H1 (cell line): ENCODE data around the gene DYNC2H1. TPM values are rescaled to one million over a fixed set of nuclear protein-coding genes. Genes with fewer than 3 reads are reported as not detected.

Experiments used
- CTCF ChIA-PET: fragments of 300-600 bp; sonication (Branson Sonifier 250); formaldehyde crosslinking; loops from one replicate; lab custom pipeline; 2021; ENCODE audit not compliant: partially characterized antibody; lab: Charles Lee
- POLR2A ChIA-PET: fragments of 300-600 bp; sonication (Branson Sonifier 250); formaldehyde crosslinking; loops from one replicate; lab custom pipeline; 2021; ENCODE audit warnings: inconsistent platforms; ENCODE audit not compliant: partially characterized antibody; lab: Charles Lee
- DNase-seq, 2 experiments: peaks; one replicate each; pipeline versions ENCODE4 v3.0.0 to v3.0.0-alpha.2; 2010 to 2022; ENCODE audit warnings: low spot score in 2 of 2, low read depth in 1 of 2, mixed read lengths in 1 of 2
- FAIRE-seq: peaks from 2 replicates; lab custom pipeline; 2011; peaks lifted over from hg19 to GRCh38; lab: Jason Lieb, UNC
- H2AFZ ChIP-seq: 2 replicates; pipeline ENCODE4 v1.8.1; 2012; ENCODE audit warnings: low read length, inconsistent platforms
- H2AK5ac ChIP-seq: 2 replicates; pipeline ENCODE4 v1.6.1; 2013; ENCODE audit warnings: low read depth, low read length
- H2BK120ac ChIP-seq: replicated peaks from 2 replicates; pipeline ENCODE3; 2013; ENCODE audit warnings: low read depth, low read length, inconsistent platforms
- H2BK12ac ChIP-seq: 2 replicates; pipeline ENCODE4 v1.6.1; 2013; ENCODE audit warnings: low read depth, low read length
- H2BK15ac ChIP-seq: 2 replicates; pipeline ENCODE4 v1.6.1; 2013; ENCODE audit warnings: low read length
- H2BK20ac ChIP-seq: 2 replicates; pipeline ENCODE4 v1.6.1; 2013; ENCODE audit warnings: low read length
- H2BK5ac ChIP-seq: 2 replicates; pipeline ENCODE4 v1.6.1; 2013; ENCODE audit warnings: low read depth, low read length
- H3K14ac ChIP-seq: 2 replicates; pipeline ENCODE4 v1.6.1; 2013; ENCODE audit warnings: inconsistent platforms; ENCODE audit not compliant: insufficient read length
- H3K18ac ChIP-seq: 2 replicates; pipeline ENCODE4 v1.6.1; 2013; ENCODE audit warnings: low read length; ENCODE audit errors: extremely low read depth
- H3K23ac ChIP-seq: 2 replicates; pipeline ENCODE4 v1.6.1; 2013; ENCODE audit warnings: inconsistent platforms; ENCODE audit not compliant: insufficient read length
- H3K23me2 ChIP-seq: 2 replicates; pipeline ENCODE4 v1.6.1; 2013; ENCODE audit warnings: low read depth, low read length
- H3K27ac ChIP-seq: 2 replicates; pipeline ENCODE4 v1.6.1; 2011; ENCODE audit warnings: low read depth, low read length, inconsistent platforms
- H3K27me3 ChIP-seq, 4 experiments: replicated peaks in 1 of 4; 1 replicate in 1 of 4; 2 replicates in 3 of 4; pipeline versions ENCODE4 v1.6.1 to v1.8.1; 2011 to 2013; ENCODE audit warnings: low read length in 3 of 4, mild to moderate bottlenecking in 3 of 4, inconsistent platforms in 2 of 4, mixed read lengths in 2 of 4, moderate library complexity in 1 of 4; ENCODE audit not compliant: control insufficient read depth in 3 of 4, insufficient read depth in 3 of 4; ENCODE audit errors: extremely low read depth in 1 of 4
- H3K36me3 ChIP-seq, 4 experiments: 2 replicates each; pipeline versions ENCODE4 v1.6.1 to v1.8.1; 2011 to 2013; ENCODE audit warnings: mild to moderate bottlenecking in 4 of 4, low read length in 3 of 4, moderate library complexity in 2 of 4, control low read depth in 1 of 4, inconsistent platforms in 1 of 4; ENCODE audit not compliant: insufficient read depth in 4 of 4, control insufficient read depth in 2 of 4
- H3K4ac ChIP-seq: replicated peaks from 2 replicates; pipeline ENCODE3; 2013; ENCODE audit warnings: low read length, low read depth, mixed read lengths, inconsistent platforms; ENCODE audit not compliant: insufficient read length
- H3K4me1 ChIP-seq, 4 experiments: replicated peaks in 1 of 4; 1 replicate in 1 of 4; 2 replicates in 3 of 4; pipeline versions ENCODE4 v1.6.1 to v1.8.1; 2011 to 2013; ENCODE audit warnings: low read length in 3 of 4, inconsistent platforms in 2 of 4, mixed read lengths in 1 of 4; ENCODE audit not compliant: insufficient read depth in 4 of 4, control insufficient read depth in 3 of 4
- H3K4me2 ChIP-seq, 2 experiments: 2 replicates each; pipeline versions ENCODE4 v1.6.1 to v1.8.1; 2011 to 2013; ENCODE audit warnings: low read depth in 2 of 2, low read length in 2 of 2, control low read depth in 1 of 2, inconsistent platforms in 1 of 2, mild to moderate bottlenecking in 1 of 2; ENCODE audit not compliant: insufficient read depth in 1 of 2
- H3K4me3 ChIP-seq, 4 experiments: fragments of 200-600, 300-600 bp in 1 of 4; sonication (generic), shearing (Covaris generic), sonication (Bioruptor Twin) in 1 of 4; 2 replicates each; pipeline versions ENCODE4 v1.5.1 to v1.8.1; 2011 to 2016; ENCODE audit warnings: low read length in 4 of 4, low read depth in 3 of 4, control low read depth in 2 of 4, inconsistent platforms in 2 of 4, mild to moderate bottlenecking in 2 of 4, mixed read lengths in 1 of 4, moderate library complexity in 1 of 4; ENCODE audit not compliant: insufficient read depth in 2 of 4; ENCODE audit errors: extremely low read depth in 1 of 4
- H3K56ac ChIP-seq: replicated peaks from 2 replicates; pipeline ENCODE3; 2013; ENCODE audit warnings: low read depth, mild to moderate bottlenecking, mixed read lengths, low read length, inconsistent platforms; ENCODE audit not compliant: insufficient read length
- H3K79me1 ChIP-seq: 2 replicates; pipeline ENCODE4 v1.6.1; 2013; ENCODE audit warnings: low read depth, low read length, control low read depth
- H3K79me2 ChIP-seq, 2 experiments: 2 replicates each; pipeline versions ENCODE4 v1.6.1 to v1.8.1; 2012 to 2013; ENCODE audit warnings: low read length in 2 of 2, mild to moderate bottlenecking in 2 of 2, inconsistent platforms in 1 of 2; ENCODE audit not compliant: insufficient read depth in 2 of 2, control insufficient read depth in 1 of 2
- H3K9ac ChIP-seq, 4 experiments: replicated peaks in 1 of 4; 1 replicate in 1 of 4; 2 replicates in 3 of 4; pipeline versions ENCODE4 v1.6.1 to v1.8.1; 2011 to 2013; ENCODE audit warnings: low read depth in 3 of 4, low read length in 3 of 4, control low read depth in 2 of 4, mild to moderate bottlenecking in 2 of 4, moderate library complexity in 2 of 4, inconsistent platforms in 1 of 4; ENCODE audit errors: extremely low read depth in 1 of 4
- H3K9me3 ChIP-seq, 2 experiments: 2 replicates each; pipeline versions ENCODE4 v1.6.1 to v1.8.1; 2012 to 2013; ENCODE audit warnings: mild to moderate bottlenecking in 2 of 2, moderate library complexity in 2 of 2, control low read depth in 1 of 2, inconsistent platforms in 1 of 2, low read depth in 1 of 2, low read length in 1 of 2, mixed read lengths in 1 of 2; ENCODE audit not compliant: insufficient read depth in 2 of 2
- H4K20me1 ChIP-seq, 2 experiments: replicated peaks in 1 of 2; 2 replicates each; pipeline versions ENCODE3 to v1.8.1; 2011 to 2013; ENCODE audit warnings: inconsistent platforms in 2 of 2, low read length in 2 of 2, mild to moderate bottlenecking in 1 of 2; ENCODE audit not compliant: insufficient read depth in 2 of 2, control insufficient read depth in 1 of 2
- H4K5ac ChIP-seq: 2 replicates; pipeline ENCODE4 v1.6.1; 2013; ENCODE audit warnings: low read length, low read depth, mixed read lengths, inconsistent platforms; ENCODE audit not compliant: insufficient read length
- H4K8ac ChIP-seq: 2 replicates; pipeline ENCODE4 v1.8.0; 2013; ENCODE audit warnings: mild to moderate bottlenecking, moderate library complexity, low read length, inconsistent platforms; ENCODE audit not compliant: insufficient read depth; ENCODE audit errors: extremely low read depth
- H4K91ac ChIP-seq: replicated peaks from 2 replicates; pipeline ENCODE3; 2013; ENCODE audit warnings: low read length, mixed read lengths, inconsistent platforms; ENCODE audit not compliant: insufficient read length
- CBX5 ChIP-seq: fragments of 300-800, 300-1000 bp; sonication (generic); IDR thresholded peaks from 2 replicates; pipeline ENCODE4 v1.7.1; 2016; ENCODE audit warnings: antibody characterized with exemption, low read length, low read depth
- EZH2 ChIP-seq: fragments of 200-600 bp; sonication (generic); IDR thresholded peaks from 2 replicates; pipeline ENCODE4 v1.7.1; 2012; ENCODE audit warnings: low read depth, mild to moderate bottlenecking, moderate library complexity, low read length, inconsistent platforms; ENCODE audit not compliant: severe bottlenecking
- JUND ChIP-seq: IDR thresholded peaks from 2 replicates; pipeline ENCODE4 v1.6.1; 2011; ENCODE audit warnings: mild to moderate bottlenecking, improper control_type of control experiment, low read length
- NRF1 ChIP-seq: IDR thresholded peaks from 2 replicates; pipeline ENCODE4 v1.6.1; 2011; ENCODE audit warnings: mild to moderate bottlenecking, low read depth, low read length, improper control_type of control experiment
- RFX5 ChIP-seq: IDR thresholded peaks from 2 replicates; pipeline ENCODE4 v1.6.1; 2011; ENCODE audit warnings: low read depth, low read length, improper control_type of control experiment, borderline replicate concordance
- RNF2 ChIP-seq: fragments of 200-900, 300-1000 bp; sonication (generic); IDR thresholded peaks from 2 replicates; pipeline ENCODE4 v1.7.1; 2016; ENCODE audit warnings: borderline replicate concordance, low read depth, mild to moderate bottlenecking, antibody characterized with exemption, low read length; ENCODE audit not compliant: poor library complexity, severe bottlenecking; ENCODE audit errors: missing control alignments
- SP1 ChIP-seq: IDR thresholded peaks from 2 replicates; pipeline ENCODE4 v1.6.1; 2011; ENCODE audit warnings: low read depth, low read length
- polyA plus RNA-seq, 7 experiments: library from polyadenylated mRNA; depleted of rRNA in 3 of 7; stranded (reverse) in 5 of 7; unstranded in 2 of 7; fragments of >200 nt in 5 of 7; fragments of 200-250 nt in 2 of 7; gene quantifications; 1 replicate in 5 of 7; 2 replicates in 1 of 7; 4 replicates in 1 of 7; pipeline versions ENCODE4 v1.2.1 to v1.2.3, GENCODE V29; 2011 to 2013; ENCODE audit warnings: missing spikeins in 2 of 7, mixed read lengths in 2 of 7
- total RNA-seq: library from RNA; stranded (reverse); fragmentation: NEBNext Ultra II Directional; extraction: Animal tissue kit (Norgen Biotek cat#: 25700); gene quantifications from 2 replicates; pipeline ENCODE4 v1.2.1, GENCODE V29; 2021
- TF ChIP-seq, protein P1 (sequence below): IDR thresholded peaks from 2 replicates; pipeline ENCODE4 v1.6.1; 2011; ENCODE audit warnings: low read depth, mild to moderate bottlenecking, low read length; ENCODE audit not compliant: insufficient read depth

DYNC2H1 gene
- total and polyA plus RNA-seq, 2 of the 8 experiments (the other 6 are each of a cell fraction or from before 2014, with no cell fraction given), result 6.2 to 12.0 TPM

DNA sequence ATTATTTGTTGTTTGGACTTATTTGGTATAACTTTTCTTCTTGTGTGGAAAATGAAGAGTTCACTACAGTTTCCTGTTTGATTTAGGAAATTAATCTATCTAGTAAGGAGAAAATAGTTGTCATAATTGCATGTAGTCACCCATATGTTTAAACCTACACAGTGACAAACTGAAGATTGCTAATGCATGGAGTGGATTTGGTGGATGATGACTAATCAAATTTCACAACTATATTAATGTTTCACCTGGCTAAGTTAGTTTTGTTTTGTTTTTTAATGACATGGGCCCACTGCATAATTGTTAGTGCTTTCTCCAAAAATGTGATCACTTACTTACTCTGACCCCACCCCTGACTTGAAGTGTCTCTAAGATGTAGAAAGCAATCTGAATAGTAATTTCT is 170.6 kb downstream of the DYNC2H1 start:
- Histone ChIP-seq H2BK5ac (no peak overlapping the region), H2BK20ac (no peak overlapping the region)
- POLR2A ChIA-PET, result no interaction called here

More for the DNA sequence above, 170.6 kb downstream of the DYNC2H1 start:
- Histone ChIP-seq H3K27me3 (no peaks in the 10 kb centered on the region), H4K5ac (no peak overlapping the region), H3K14ac (no peak overlapping the region), H2AFZ (no peak overlapping the region), H3K9ac (no peak overlapping the region), H3K4ac (no peak overlapping the region), H3K23me2 (no peaks in the 10 kb centered on the region), H4K8ac (no peak overlapping the region), H3K79me1 (no peaks in the 10 kb centered on the region), H3K27ac (no peak overlapping the region)
- TF ChIP-seq JUND (no peak), CBX5 (no peak), NRF1 (no peak), RFX5 (no peak), RNF2 (no peak), EZH2 (no peak), SP1 (no peak)
- TF ChIP-seq, protein P1, sequence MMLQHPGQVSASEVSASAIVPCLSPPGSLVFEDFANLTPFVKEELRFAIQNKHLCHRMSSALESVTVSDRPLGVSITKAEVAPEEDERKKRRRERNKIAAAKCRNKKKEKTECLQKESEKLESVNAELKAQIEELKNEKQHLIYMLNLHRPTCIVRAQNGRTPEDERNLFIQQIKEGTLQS, result no peak
- TF ChIP-seq, all 59 proteins: peak for 0
- no peak overlapping the region for H3K4me3 ChIP-seq
- FAIRE-seq (no peak), DNase-seq (no peak)
- no peak overlapping the region for H3K18ac ChIP-seq
- no peak overlapping the region for H2BK12ac ChIP-seq
- H3K4me2 ChIP-seq, result no peak overlapping the region
- H3K56ac ChIP-seq, result no peak overlapping the region
- no peak overlapping the region for H3K23ac ChIP-seq
- no peaks in the 10 kb centered on the region for H3K9me3 ChIP-seq
- H3K79me2 ChIP-seq, result no peaks in the 10 kb centered on the region
- H3K4me1 ChIP-seq, result no peaks in the 10 kb centered on the region
- no peaks in the 10 kb centered on the region for H4K20me1 ChIP-seq
- H4K91ac ChIP-seq, result no peak overlapping the region
- CTCF ChIA-PET, result no interaction called here
- no peak overlapping the region for H2AK5ac ChIP-seq
- H3K36me3 ChIP-seq, result no peaks in the 10 kb centered on the region
- no peak overlapping the region for H2BK120ac ChIP-seq
- H2BK15ac ChIP-seq, result no peak overlapping the region
